Fibroblast of skin of right biceps (primary cell): ENCODE measurements around the gene SLCO2B1.
A peak's percentile ranks its signal among the peaks of the same experiment; 100 is the strongest.

Experiments used
- DNase-seq: peaks from one replicate; pipeline ENCODE4 v3.0.0-alpha.2; 2013

Gene SLCO2B1

DNA sequence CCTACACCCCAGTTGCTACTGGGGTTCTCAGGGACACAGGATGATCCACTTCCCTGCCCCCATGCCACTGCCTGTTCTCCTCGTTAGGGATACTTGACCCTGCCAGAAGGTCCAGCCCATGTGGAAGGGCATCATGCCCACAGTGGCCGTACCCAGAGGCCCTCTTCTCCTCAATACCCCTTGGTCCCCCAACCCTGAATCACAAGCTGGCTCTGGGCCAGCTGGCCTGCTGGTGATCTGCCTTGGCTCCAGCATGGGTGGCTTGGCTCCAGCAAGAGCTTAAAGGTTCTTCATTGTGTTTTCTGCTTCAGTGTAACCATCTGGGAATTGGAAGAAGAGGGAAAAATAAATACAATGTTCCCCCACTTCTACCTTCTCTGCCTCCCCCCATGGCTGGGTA lies 78.6 kb downstream of the SLCO2B1 start:
- DNase-seq: no peak

DNA sequence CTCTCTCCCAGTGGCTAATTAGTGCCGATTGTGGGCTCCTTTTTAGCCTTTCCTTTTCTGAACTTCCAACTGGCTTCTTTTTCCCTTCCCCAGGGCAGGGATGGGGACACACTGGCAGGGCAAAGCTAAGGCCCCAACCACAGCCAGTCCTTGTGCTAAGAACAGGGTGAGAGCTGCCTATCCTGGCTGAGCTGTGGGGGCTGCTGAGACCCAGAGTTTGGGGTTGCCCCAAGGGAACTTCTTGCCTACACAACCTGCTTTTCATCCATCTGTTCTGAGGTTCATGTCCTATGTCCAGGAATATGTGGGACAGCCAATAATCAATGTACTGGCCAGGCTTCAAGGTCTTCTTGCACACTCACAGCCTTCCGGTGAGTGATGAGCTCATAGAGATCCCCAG lies 79.7 kb downstream of the SLCO2B1 start:
- no peak for DNase-seq

DNA sequence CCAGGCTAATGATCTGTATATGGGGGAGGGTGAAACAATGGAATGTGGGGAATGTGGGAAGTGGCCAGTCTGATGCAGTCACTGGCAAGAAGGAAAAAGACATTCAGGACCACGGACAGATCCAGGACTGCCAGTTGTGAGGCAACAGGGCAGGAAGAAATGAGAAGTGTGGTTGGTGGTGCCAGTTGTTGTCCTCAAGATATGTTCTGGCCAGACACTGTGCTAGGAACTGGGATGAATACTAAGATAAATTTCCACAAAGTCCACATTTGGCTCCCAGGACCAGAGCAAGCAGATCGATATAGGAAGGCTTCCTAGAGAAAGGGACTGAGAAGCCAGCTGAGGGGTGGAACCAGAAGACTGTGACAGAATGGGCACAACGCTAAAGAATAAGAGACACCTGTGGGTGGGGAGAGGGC lies 82.9 kb downstream of the SLCO2B1 start:
- peak; percentile 66 for DNase-seq

DNA sequence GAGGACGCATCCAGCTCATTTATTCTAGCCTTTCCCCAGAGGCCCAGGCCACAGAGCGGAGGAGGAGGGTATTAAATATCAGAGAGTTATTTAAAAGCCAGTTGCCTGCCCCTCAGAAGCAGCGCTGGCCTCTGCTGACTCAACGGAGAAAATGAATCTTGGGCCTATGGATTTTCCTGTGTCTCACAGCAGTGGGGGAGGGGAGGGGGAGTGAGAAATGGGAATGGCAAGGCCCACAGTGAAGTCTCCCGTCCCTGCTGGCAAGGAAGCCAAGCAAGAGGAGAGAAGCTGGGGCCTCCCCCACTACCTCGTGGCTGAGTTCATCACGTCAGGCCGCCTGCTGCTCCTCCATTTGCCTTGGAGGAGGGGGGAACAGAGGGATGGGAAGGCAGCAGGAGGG lies 85.2 kb downstream of the SLCO2B1 start:
- DNase-seq: peak; percentile 50

DNA sequence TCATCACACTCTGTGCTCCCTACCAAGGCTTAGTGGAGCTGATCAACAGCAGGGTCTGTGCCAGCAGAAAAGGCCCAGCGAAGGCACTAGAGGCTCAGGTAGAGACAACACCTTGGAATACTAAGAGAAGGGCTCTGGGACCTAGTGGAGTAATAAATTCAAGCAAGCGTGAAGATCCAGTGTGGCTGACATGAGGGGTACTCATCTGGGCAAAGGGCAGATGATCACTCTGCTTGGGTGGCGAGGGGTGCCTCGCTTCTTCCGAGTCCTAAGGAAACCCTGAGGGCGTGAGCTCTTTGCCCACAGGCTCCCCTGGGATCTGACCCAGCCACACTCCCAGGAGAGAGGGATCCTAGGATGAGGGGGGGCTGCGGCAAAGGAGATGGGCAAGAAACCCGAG lies 86.1 kb downstream of the SLCO2B1 start:
- no peak for DNase-seq

DNA sequence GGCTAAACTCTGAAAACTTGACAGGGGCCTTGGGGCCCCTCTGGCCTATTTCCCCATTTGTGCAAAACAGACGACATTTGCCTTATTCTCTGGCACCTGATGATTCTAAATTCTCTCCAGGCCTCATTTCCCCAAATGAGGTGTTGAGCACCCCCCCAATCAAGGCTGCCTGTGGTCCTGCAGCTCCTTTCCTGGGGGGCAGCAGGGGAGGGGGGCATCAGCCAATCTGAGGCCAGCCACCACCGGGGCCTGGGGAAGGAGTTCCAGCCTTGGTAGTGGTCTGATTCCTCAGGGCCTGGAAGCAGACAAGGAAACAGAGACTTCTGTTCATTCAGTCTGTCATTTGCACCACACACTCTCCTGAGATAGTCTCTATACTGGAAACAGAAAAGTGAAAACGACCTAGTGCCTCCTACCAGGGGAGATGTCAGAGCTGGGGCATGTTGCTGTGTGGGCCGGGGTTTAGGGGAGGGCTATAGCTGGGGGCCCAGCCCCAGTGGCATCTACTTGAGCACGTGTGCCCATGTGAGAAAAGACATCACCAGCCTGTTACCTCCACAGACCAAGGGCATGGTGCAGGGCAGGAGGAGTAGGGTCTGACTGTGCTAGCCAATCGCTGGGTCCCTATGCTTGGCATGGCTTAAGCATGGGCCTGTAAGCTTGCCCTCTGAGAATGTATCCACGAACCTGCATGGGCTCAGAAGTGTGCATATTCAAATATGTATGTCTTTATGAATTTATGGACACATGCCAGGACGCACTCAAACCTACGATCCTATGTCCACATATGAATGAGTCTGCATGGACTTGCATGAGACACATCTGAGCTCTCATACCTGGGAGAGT lies 87.9 kb downstream of the SLCO2B1 start:
- DNase-seq: no peak

DNA sequence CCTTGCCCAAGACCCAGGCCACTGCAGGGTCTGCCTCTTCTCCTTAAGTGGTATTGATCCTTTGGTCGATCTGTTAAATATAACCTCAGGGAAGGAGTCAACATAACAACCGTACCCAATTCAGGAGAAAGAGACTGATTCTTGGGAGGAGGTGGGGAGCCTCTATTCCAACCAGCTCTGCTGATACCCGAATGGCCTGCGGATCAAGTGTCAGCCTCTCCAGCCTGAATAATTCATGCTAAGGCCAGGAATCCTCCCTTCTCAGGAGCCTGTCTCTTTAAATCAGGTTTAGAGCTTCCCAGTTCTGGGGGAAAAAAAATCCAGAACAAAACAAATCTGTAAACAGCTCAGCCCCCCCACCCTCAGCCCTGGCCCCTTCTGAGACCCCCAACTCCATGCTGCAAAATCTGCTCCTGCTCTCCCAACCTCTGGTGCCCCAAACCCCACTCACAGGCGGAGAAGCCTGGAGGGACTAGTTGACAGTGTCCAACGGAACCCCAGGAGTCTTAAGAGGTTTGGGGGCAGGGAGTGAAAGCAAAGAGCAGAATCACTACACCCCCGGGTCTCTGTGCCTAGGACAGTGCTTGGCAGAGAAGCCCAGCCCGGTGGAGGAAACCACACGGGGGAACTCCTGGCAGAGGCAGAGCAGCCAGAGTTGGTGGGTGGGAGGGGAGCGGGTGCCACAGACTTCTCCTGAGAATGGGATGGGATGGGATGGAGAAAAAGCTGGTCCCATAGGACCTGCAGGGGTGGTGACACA lies 88.8 kb downstream of the SLCO2B1 start:
- no peak for DNase-seq

DNA sequence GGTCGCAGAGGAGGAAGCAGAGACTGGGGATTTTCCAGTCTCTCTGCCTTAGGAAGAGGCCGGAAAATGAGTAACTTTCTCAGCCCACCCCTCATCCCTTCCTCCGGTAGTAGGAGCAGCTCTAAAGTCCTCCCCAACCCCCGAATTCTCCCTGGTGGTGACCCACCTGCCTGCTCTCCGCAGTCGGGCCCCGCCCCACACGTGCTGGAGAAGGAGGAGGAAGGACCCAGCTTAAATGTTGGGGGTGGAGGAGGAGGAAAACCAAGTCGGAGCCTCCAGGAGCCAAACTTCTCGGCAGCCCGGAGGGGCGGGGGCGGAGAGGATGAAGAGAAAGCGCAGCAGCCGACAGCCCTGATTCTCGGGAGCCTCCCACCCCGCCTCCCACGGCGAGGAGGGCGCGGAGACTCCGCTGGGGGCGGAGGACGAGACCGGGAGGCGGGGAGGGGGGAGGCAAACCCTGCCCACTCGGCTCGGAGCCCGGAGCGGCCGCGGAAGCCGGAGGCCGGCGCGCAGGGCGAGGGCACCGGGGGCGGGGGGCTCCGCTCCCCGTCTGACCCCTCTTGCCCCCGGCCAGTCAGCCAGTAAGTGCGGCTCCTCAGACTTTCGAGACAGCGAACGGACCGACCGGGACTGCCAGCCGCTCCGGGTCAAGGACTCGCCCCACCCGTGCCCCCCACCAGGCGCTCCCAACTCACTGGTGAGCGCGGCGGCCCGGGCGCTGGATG lies 89.6 kb downstream of the SLCO2B1 start, which contains the start of gene TPBGL:
TPBGL (plus strand) TSS at position 464 of the 725 bp plus-strand sequence. CDS start 276 bp downstream, outside the sequence.
- peak; percentile 13 for DNase-seq

DNA sequence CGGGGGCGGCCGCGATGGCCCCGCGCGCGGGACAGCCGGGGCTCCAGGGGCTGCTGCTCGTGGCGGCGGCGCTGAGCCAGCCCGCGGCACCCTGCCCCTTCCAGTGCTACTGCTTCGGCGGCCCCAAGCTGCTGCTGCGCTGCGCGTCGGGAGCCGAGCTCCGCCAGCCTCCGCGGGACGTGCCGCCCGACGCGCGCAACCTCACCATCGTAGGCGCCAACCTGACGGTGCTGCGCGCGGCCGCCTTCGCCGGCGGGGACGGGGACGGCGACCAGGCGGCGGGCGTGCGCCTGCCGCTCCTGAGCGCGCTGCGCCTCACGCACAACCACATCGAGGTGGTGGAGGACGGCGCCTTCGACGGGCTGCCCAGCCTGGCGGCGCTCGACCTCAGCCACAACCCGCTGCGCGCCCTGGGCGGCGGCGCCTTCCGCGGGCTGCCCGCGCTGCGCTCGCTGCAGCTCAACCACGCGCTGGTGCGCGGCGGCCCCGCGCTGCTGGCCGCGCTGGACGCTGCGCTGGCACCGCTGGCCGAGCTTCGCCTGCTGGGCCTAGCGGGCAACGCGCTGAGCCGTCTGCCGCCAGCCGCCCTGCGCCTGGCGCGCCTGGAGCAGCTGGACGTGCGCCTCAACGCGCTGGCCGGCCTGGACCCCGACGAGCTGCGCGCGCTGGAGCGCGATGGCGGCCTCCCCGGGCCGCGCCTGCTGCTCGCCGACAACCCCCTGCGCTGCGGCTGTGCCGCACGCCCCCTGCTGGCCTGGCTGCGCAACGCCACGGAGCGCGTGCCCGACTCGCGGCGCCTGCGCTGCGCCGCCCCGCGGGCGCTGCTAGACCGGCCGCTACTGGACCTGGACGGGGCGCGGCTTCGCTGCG lies 90.4 kb downstream of the SLCO2B1 start:
- DNase-seq: peak; percentile 80

DNA sequence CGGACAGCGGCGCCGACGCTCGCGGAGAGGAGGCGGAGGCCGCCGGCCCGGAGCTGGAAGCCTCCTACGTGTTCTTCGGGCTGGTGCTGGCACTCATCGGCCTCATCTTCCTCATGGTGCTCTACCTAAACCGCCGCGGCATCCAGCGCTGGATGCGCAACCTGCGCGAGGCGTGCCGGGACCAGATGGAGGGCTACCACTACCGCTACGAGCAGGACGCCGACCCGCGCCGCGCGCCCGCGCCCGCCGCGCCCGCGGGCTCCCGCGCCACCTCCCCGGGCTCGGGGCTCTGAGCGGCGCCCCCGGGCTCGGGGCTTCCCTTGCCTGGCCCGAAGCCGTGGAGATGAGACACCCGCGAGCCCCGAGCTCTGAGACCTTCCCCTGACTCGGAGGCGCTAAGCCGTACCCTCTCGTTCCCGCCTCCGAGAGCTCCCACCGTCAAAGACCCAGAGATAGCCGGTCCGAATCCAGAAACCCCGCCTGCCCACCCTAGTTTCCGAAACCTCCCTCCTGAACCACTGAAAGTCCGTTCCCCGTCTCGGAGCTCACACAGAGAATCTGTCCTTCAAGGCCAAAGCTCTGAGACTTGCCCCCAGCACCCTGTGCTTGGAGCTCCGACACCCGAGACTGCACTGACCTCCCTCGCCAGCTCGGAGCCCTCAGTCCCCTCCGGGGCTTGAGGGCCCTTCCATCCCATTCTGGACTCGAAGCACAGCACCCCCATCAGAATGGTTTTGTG lies 91.2 kb downstream of the SLCO2B1 start:
- no peak for DNase-seq

DNA sequence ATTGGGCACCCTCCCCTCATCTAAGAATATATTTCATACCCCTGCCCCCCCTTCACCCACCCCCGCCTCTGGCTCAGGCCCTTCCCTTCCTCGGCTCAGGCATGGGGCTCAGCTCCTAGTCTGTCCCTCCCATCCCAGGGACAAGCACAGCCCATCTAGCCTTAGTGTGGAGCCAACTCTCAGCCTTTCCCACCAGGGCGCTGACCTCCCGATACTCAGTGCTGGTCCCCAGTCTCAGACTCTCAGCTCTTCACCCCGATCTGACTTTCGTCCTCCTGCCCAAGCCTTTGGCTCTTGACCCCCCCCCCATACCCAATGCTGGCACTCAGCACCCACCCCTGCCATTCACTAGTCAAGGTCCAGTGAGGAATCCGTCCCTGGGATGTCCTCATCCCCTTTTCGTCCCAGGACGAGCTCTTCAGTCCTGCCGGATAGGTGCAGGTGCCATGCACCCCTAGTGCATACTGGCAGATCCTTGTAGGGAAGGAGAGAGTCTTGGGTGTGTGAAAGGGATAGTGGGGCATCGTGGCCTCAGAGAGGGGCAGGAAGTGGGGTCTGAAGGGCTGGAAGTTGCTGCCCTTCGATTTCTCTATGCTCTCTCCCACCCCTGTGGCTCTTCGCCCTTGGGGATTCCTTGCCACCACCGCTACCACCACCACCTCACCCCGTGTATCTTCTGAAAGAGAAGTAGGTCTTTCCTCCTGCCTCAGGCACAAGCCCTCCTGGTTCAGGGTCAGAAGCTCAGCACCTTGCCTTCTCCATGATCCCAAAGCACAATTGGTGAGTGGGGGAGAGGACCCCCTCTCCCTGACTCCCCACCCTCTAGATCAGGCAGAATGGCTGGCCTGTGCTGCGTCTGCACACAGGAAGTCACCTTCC lies 92.1 kb downstream of the SLCO2B1 start:
- DNase-seq: no peak

DNA sequence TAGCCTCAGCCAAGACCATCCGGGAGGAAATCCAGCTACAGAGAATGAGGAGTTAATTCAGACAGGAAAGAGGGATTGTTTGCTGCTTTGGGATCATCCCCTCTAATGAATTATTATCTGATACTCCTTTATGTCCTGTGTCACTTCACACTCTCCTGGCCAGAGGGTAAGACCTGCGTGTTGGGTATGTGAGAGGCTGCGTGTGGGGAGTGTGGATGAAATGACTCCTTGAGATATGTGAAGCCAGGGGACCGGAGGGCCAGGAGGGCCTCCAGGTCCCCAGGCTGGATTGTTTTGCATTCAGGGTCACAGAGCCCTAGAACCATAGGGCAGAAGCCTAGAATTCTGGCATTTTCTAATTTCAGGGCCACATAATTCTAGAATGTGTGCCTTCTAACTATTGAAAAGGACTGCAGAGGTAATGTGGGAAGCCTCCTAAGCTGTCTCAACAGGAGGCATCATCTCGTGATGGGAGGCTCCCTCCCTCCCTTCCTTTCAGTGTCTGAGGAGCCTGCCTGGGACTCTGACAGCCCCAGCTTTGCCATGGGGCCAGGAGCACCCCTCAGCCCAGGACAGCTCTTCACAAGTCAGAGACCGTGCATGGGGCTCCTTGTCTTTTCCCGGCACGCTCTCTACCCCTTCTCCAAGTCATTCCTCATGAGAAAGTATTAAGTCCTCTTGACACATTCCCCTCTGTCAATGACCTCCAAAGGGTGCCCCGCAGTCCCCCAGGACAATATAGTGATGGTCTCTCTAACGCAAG lies 93.3 kb downstream of the SLCO2B1 start:
- DNase-seq: no peak

DNA sequence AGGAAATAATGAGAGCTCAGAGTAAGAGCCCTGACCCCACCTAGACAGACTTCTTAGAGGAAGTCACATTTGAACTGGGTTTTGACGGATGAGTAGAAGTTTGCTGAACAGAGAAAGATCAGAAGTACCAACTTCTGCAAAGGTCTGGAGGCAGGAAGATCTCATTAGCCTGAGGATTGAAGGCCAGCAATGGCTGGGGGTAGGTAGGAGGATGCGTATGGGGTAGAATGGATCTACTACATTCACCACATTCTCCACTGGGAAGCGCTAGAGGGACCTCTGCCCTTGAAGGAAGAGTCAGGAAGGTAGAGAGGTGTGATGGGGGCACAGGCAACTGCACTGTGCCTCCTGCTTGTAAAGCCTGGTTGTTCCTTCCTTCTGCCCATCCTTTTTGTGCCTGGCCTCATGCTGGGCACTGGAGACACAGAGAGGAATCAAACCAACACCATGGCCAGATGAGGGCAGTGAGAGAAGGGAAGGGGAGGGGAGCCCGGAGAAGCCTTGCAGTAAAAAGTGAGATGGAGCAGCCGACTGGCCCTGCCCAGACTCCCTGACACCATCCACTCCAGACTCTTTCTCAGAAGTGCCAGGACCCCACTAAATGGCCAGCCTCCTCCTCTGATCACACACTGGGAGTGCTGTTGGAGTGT lies 94.6 kb downstream of the SLCO2B1 start:
- no peak for DNase-seq

DNA sequence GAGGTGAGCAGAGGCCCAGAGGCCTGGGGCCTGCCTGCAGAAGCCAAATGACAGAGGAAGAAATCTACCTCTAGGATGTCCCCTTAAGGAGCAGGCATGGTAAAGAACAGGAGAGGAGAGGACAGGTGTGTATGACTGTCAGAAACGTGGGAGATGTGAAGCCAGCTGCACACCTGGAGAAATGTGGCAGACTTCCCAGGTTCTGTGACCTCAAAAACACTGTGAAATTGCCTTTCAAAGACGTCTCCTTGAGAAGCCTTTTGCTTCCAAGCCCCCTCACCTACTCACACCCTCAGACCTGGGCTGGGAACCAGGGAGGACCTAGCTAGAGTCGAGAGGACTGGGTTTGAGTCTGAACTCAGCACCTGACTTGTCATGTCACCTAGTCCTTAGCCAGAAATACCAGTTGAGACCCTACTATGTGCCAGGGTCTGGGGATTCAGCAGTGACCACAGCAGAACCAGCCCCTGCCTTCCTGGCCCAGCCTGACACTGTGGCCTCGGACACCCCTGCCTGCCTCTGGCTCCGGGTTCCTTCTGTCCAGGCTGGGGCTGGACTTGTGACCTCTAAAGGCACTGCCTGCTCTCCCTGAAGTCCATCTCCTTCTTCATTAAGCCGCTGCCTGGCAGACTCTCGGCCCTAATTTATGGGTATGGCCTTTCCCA lies 95.2 kb downstream of the SLCO2B1 start:
- no peak for DNase-seq

DNA sequence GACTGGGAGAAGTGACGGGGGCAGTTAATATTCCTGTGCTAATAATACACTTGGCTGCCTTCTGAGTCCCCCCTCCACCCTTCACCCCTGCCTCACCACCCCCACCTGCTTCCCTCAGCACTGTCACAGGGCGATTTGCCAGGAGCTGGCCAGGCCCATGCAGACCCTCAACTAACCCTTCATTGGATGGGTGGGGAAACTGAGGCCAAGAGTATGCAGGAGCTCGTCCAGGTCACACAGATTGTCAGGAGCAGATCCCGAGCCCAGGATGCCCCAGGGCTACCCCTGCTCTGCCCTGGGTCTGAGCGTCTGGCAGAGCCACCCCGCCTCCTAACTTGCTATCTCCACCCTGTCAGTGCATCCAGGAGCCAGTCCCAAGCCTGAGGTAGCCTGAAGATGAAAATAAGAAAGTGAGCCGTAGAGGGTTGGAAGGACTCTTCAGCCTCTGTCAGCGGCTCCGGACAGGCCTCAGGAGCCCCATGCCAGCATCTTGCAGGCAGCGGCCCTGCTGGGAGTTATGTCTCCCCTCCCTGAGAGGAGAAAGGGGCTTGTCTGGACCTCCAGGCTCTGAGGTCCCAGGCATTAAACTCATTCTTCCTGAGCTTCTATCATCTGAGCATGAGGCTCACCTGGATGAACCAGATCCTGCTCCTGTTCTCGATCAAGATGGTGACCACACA lies 95.9 kb downstream of the SLCO2B1 start:
- DNase-seq: no peak

DNA sequence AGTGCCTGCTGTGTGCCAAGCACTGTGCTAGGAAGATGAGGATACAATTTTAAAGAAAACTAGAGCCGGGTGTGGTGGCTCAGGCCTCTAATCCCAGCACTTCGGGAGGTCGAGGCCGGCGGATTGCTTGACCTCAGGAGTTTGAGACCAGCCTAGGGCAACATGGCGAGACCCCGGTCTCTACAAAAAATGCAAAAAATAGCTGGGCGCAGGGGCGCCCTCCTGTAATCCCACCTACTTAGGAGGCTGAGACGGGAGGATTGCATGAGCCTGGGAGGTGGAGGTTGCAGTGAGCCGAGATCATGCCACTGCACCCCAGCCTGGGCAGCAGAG lies 98.0 kb downstream of the SLCO2B1 start:
- no peak for DNase-seq

DNA sequence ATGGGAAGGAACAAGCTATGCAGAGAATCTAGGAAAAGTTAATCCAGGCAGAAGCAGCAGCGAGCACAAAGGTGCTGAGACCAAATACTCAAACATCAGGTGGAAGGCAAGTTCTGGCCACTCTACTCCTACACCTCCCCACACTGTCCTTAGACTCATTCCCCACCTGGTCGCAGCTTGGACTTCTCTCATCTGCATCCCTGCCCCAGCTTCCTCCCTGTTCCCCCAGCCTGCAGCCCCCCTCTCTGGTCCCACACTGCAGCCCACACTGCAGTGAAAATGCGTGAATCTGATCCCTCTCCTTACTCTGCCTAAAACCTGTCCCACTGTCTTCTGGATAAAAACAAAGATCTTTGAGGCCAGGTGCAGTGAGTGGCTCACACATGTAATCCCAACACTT lies 98.8 kb downstream of the SLCO2B1 start:
- DNase-seq: no peak

DNA sequence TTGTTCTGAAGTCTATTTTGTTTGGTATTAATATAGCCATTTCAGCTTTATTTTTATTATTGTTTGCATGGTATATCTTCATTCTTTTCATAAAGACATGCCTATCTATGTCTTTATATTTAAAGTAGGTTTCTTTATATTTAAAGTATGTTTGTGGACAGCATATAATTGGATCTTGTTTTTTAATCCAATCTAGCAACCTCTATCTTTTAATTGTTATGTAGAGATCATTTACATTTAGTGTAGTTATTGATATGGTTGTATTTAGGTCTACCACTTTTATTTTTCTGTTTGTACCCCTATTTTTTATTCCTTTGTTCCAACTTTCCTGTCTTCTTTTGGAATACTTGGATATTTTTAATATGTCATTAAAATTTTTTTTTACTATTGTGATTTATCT lies 103.4 kb downstream of the SLCO2B1 start:
- no peak for DNase-seq
